Measurements from ENCODE around the gene ZNF165.
A peak's percentile ranks its signal among the peaks of the same experiment; 100 is the strongest.
"Not testable (repeated sequence)": the region's sequence is repeated elsewhere in the genome, so short reads cannot be mapped to it uniquely, and the experiment has no call there.

The ZNF165 gene

GRCh38 chr6:28122283-28122682 lies 41.9 kb downstream of the ZNF165 start:
- DNase-seq = not testable (repeated sequence)

GRCh38 chr6:28124350-28124970 lies 44.1 kb downstream of the ZNF165 start, which contains the start of gene ZSCAN16:
TSS of gene ZSCAN16 (plus strand) at chr6:28124609. CDS start at chr6:28125444, 835 bp downstream.
- peak; percentile 93 for DNase-seq

- DNase-seq = no peak
Observed at GRCh38 chr6:28124971-28125353, 44.6 kb downstream of the ZNF165 start.

- peak; percentile 56 for DNase-seq
Observed at GRCh38 chr6:28125401-28125800, 45.0 kb downstream of the ZNF165 start.

- DNase-seq = peak; percentile 51
Observed at GRCh38 chr6:28134015-28134414, 53.6 kb downstream of the ZNF165 start.

GRCh38 chr6:28134716-28135115 lies 54.3 kb downstream of the ZNF165 start:
- DNase-seq = peak; percentile 49

- DNase-seq = peak; percentile 66
Observed at GRCh38 chr6:28135393-28135792, 55.0 kb downstream of the ZNF165 start.

GRCh38 chr6:28136585-28137504 lies 56.5 kb downstream of the ZNF165 start:
- DNase-seq = peak; percentile 99

GRCh38 chr6:28137505-28137981 lies 57.2 kb downstream of the ZNF165 start:
- DNase-seq = peak; percentile 61

Data from RPMI8226 (cell line).